Thoracic aorta (tissue), 2 donors: ENCODE data around the gene CTNNA3. TPM values are rescaled to one million over a fixed set of nuclear protein-coding genes. Genes with fewer than 3 reads are reported as not detected.

Source experiments
- ATAC-seq: fragments of 150-250 bp; one replicate; pipeline ENCODE4 v1.8.0; 2017; ENCODE audit warnings: low read depth; ENCODE audit not compliant: insufficient number of reproducible peaks, low FRiP score
- DNase-seq: peaks from one replicate; pipeline ENCODE4 v3.0.0-alpha.2; 2020; ENCODE audit warnings: low spot score
- H3K27ac ChIP-seq, 2 donors: fragments of 200-600 bp; sonication (generic); 1 replicate in 1 of 2; 2 replicates in 1 of 2; pipeline ENCODE4 v1.5.1; 2016; ENCODE audit warnings: mild to moderate bottlenecking in 2 of 2, moderate library complexity in 2 of 2
- H3K27me3 ChIP-seq: fragments of 200-600 bp; sonication (generic); replicated peaks from 2 replicates; pipeline ENCODE4 v1.6.0; 2016; ENCODE audit warnings: mild to moderate bottlenecking; ENCODE audit not compliant: insufficient read depth
- H3K36me3 ChIP-seq: fragments of 200-600 bp; sonication (generic); one replicate; pipeline ENCODE4 v1.5.1; 2016
- H3K4me1 ChIP-seq, 2 donors: fragments of 200-600 bp; sonication (generic); 1 replicate in 1 of 2; 2 replicates in 1 of 2; pipeline versions ENCODE4 v1.5.1 to v1.6.0; 2016; ENCODE audit warnings: low read depth in 2 of 2, mild to moderate bottlenecking in 1 of 2; ENCODE audit not compliant: control insufficient read depth in 1 of 2
- H3K4me3 ChIP-seq: fragments of 200-600 bp; sonication (generic); 2 replicates; pipeline ENCODE4 v1.5.1; 2016; ENCODE audit warnings: mild to moderate bottlenecking
- H3K9me3 ChIP-seq: fragments of 200-600 bp; sonication (generic); 2 replicates; pipeline ENCODE4 v1.5.1; 2016
- total RNA-seq, 2 donors: library from RNA; depleted of rRNA; stranded (reverse); fragments of >200 nt; gene quantifications; one replicate each; pipeline versions ENCODE4 v1.1.0 to v1.2.3, GENCODE V29; 2016
- TF ChIP-seq, protein P1 (sequence below): fragments of 200-600 bp; sonication (generic); IDR thresholded peaks from one replicate; pipeline ENCODE4 v1.5.1; 2019; ENCODE audit warnings: antibody characterized with exemption

The CTNNA3 gene
- total RNA-seq, 2 donors from 2014 or later, result 0.95 to 1.2 TPM

DNA sequence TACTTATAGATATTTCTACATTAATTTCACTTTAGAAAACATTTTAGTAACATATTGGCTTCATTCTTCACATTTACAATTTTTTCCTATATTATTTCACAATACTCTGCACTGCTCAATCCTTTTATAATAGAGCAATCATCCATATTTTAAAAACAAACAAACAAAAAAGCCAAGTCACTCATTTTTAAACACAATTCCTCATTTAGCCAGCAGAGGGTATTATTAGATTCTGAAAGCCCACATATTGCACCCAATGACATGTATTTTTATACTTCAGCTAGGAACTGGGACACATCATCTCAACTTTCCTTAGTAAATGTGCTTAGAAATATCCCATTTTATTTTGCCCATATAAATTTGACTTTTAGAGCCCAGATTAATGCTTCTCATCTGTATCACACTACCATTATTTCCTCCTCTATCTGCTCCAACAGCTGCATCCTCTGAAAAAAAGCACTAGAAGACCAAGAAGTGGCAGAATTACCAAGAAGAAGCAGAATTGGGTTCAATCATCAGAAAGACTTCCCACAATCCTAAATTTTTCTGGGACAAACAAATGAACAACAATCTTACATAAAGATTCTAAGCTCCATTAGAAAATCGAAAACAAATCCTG, 29.5 kb downstream of the CTNNA3 start:
- no peak for ATAC-seq

DNA sequence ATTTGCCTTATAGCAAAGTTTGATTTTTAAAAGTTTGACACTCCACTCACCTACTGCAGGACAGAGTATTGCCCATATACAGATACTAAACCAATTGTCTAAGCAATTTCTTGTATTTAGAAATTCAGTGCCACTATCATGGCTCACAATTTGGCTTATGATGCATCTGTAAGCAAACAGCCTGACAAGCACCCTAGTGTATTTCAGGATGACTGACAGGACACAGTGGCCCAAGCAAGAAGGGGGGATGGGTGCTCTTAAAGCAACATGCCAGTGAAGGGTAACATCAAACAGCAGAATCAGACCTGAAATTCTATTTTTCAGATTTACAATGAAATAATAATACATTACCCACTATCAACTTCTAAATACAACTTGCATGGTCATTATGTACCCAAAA, 30.5 kb downstream of the CTNNA3 start:
- ATAC-seq (no peak), DNase-seq (no peak)
- H3K27me3 ChIP-seq, result no peaks in the 10 kb centered on the region
- no peak overlapping the region for H3K4me3 ChIP-seq
- peaks cover 0 to 26% of the 10 kb centered on the region in 2 donors for H3K4me1 ChIP-seq
- H3K9me3 ChIP-seq, result no peaks in the 10 kb centered on the region
- no peaks in the 10 kb centered on the region for H3K36me3 ChIP-seq
- TF ChIP-seq, protein P1, sequence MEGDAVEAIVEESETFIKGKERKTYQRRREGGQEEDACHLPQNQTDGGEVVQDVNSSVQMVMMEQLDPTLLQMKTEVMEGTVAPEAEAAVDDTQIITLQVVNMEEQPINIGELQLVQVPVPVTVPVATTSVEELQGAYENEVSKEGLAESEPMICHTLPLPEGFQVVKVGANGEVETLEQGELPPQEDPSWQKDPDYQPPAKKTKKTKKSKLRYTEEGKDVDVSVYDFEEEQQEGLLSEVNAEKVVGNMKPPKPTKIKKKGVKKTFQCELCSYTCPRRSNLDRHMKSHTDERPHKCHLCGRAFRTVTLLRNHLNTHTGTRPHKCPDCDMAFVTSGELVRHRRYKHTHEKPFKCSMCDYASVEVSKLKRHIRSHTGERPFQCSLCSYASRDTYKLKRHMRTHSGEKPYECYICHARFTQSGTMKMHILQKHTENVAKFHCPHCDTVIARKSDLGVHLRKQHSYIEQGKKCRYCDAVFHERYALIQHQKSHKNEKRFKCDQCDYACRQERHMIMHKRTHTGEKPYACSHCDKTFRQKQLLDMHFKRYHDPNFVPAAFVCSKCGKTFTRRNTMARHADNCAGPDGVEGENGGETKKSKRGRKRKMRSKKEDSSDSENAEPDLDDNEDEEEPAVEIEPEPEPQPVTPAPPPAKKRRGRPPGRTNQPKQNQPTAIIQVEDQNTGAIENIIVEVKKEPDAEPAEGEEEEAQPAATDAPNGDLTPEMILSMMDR, result no peak
- no peak overlapping the region for H3K27ac ChIP-seq

More for the DNA sequence above, 29.5 kb downstream of the CTNNA3 start:
- Histone ChIP-seq H3K36me3 (no peaks in the 10 kb centered on the region), H3K9me3 (no peaks in the 10 kb centered on the region), H3K4me1 (peaks cover 0 to 26% of the 10 kb centered on the region in 2 donors), H3K27ac (no peak overlapping the region), H3K4me3 (no peak overlapping the region), H3K27me3 (no peaks in the 10 kb centered on the region)
- TF ChIP-seq, protein P1, result peak; percentile 57
- no peak for DNase-seq

- Histone ChIP-seq H3K9me3 (no peaks in the 10 kb centered on the region), H3K27me3 (no peaks in the 10 kb centered on the region), H3K4me3 (no peak overlapping the region), H3K4me1 (peaks cover 0 to 20% of the 10 kb centered on the region in 2 donors), H3K36me3 (no peaks in the 10 kb centered on the region), H3K27ac (no peak overlapping the region)
- no peak for ATAC-seq
- no peak for DNase-seq
- TF ChIP-seq, protein P1, result no peak
These were observed 31.1 kb downstream of the CTNNA3 start for GRCh38 chr10:67664942-67665341.

GRCh38 chr10:67663449-67664087, 32.4 kb downstream of the CTNNA3 start:
- DNase-seq, result no peak

DNA sequence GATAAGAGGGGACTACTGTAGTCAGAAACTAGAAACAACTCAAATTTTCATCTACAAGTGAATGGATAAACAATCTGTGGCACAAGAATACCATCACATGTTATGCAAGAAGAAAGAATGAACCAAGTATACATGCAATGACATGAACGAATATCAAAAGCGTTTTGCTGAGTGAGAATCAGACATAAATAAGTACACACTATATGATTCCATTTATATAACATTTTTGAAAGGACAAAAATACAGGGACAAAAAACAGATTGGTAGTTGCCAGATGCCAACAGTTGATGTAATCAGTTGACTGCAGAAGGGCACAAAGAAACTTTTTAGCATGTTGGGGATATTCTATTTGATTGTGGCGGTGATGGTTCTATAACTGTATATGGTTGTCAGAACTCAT, 33.6 kb downstream of the CTNNA3 start:
- H3K36me3 ChIP-seq, result no peaks in the 10 kb centered on the region
- no peaks in the 10 kb centered on the region for H3K9me3 ChIP-seq
- DNase-seq, result no peak
- H3K27ac ChIP-seq, result no peak overlapping the region
- no peak overlapping the region for H3K4me3 ChIP-seq
- TF ChIP-seq, protein P1, result no peak
- peaks cover 0 to 14% of the 10 kb centered on the region in 2 donors for H3K4me1 ChIP-seq
- no peak for ATAC-seq
- no peaks in the 10 kb centered on the region for H3K27me3 ChIP-seq

More at GRCh38 chr10:67663449-67664087, 32.4 kb downstream of the CTNNA3 start:
- Histone ChIP-seq H3K27me3 (no peaks in the 10 kb centered on the region), H3K36me3 (no peaks in the 10 kb centered on the region), H3K4me1 (peaks cover 0 to 14% of the 10 kb centered on the region in 2 donors), H3K4me3 (no peak overlapping the region), H3K9me3 (no peaks in the 10 kb centered on the region), H3K27ac (no peak overlapping the region)
- ATAC-seq, result no peak
- TF ChIP-seq, protein P1, result no peak
